ENCODE results near the gene EPB41L4A.

EPB41L4A gene

GRCh38 chr5:112202694-112203093 is 216.4 kb downstream of the EPB41L4A start:
- intact Hi-C loops (cut with DNase I; ENCODE audit: low total_unique reads): no loop called here
- peaks cover 7 to 16% (median 7%) of the 10 kb centered on the region in 3 donors for H3K36me3 ChIP-seq
- H3K9me3 ChIP-seq: no peaks in the 10 kb centered on the region
- TF ChIP-seq, protein P1, sequence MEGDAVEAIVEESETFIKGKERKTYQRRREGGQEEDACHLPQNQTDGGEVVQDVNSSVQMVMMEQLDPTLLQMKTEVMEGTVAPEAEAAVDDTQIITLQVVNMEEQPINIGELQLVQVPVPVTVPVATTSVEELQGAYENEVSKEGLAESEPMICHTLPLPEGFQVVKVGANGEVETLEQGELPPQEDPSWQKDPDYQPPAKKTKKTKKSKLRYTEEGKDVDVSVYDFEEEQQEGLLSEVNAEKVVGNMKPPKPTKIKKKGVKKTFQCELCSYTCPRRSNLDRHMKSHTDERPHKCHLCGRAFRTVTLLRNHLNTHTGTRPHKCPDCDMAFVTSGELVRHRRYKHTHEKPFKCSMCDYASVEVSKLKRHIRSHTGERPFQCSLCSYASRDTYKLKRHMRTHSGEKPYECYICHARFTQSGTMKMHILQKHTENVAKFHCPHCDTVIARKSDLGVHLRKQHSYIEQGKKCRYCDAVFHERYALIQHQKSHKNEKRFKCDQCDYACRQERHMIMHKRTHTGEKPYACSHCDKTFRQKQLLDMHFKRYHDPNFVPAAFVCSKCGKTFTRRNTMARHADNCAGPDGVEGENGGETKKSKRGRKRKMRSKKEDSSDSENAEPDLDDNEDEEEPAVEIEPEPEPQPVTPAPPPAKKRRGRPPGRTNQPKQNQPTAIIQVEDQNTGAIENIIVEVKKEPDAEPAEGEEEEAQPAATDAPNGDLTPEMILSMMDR (IDR thresholded peaks at IDR 0.05): no peak
- no peak for DNase-seq
- no peaks in the 10 kb centered on the region for H3K27me3 ChIP-seq
- no peak overlapping the region for H3K27ac ChIP-seq
- no peak overlapping the region for H3K4me3 ChIP-seq
- no peaks in the 10 kb centered on the region for H3K4me1 ChIP-seq

DNA sequence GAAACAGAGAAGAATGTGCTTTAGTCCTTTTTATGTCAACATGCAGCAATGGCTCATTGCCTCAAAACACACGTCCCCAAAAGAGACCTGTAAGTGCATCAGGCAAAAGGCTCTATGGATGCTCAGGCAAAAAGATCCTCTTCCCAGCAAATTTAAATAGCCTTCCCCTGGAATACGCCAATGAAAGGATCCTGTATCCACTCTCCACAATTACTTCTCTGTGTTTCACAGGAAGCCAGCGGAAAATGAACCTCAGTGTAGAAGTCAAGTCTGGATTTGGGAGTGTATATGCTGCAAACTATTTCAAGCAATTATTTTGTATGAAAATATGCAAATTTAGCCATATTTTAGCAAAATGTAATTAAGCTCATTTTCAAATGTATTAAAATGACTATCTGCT is 217.9 kb downstream of the EPB41L4A start:
- H3K27me3 ChIP-seq: no peaks in the 10 kb centered on the region
- intact Hi-C loops (cut with DNase I; ENCODE audit: low total_unique reads): no loop called here
- H3K9me3 ChIP-seq: no peaks in the 10 kb centered on the region
- peaks cover 7 to 16% (median 7%) of the 10 kb centered on the region in 3 donors for H3K36me3 ChIP-seq
- H3K27ac ChIP-seq: no peak overlapping the region
- H3K4me3 ChIP-seq: no peak overlapping the region
- no peaks in the 10 kb centered on the region for H3K4me1 ChIP-seq
- no peak for DNase-seq
- TF ChIP-seq, protein P1 (IDR thresholded peaks at IDR 0.05): no peak

- intact Hi-C loops (cut with DNase I; ENCODE audit: low total_unique reads): no loop called here
- Histone ChIP-seq H3K4me1 (no peaks in the 10 kb centered on the region), H3K9me3 (no peaks in the 10 kb centered on the region), H3K27me3 (no peaks in the 10 kb centered on the region), H3K27ac (no peak overlapping the region), H3K4me3 (no peak overlapping the region), H3K36me3 (peaks cover 7 to 16% (median 7%) of the 10 kb centered on the region in 3 donors)
- TF ChIP-seq, protein P1 (IDR thresholded peaks at IDR 0.05): no peak
- no peak for DNase-seq
Measured at GRCh38 chr5:112200131-112200530, 218.9 kb downstream of the EPB41L4A start.

DNA sequence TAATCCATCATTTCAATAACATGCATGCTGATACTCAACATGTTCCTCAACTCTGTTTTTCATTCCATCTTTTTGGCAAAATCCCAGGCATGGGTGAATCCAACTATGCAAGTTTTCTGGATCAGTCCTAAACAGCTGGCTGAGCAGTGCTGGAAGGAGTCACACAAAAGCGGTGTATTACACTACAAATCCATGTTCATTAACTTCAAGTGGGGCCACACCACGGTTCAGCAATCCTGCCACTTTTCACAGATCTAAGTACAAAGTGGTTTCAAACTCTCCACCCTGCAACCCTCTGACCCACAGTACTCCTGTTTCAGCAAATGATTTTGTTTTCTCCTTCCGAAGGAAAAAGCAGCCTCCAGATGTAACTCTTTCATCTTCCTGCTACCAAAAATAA is 222.5 kb downstream of the EPB41L4A start:
- no peak for DNase-seq

DNA sequence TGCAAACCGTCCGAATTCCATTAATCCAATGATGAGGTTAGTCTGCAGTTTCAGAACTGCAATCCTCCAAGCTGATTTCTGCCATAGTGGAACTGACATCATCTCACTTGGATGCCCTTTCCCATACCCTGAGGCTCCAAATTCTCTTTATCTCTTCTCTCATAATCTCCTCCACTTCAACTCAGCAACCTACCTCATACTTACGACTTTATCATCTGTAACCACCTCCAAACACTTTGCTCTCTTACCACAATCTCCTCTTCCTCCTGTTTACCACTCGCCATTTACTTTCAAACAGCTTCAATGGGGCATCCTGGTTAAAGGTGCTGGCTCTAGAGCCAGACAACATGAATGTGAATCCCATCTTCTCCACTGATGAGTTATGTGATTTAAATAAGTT is 223.2 kb downstream of the EPB41L4A start:
- no peak for DNase-seq
- no peak overlapping the region for H3K4me3 ChIP-seq
- intact Hi-C loops (cut with DNase I; ENCODE audit: low total_unique reads): no loop called here
- TF ChIP-seq, protein P1 (IDR thresholded peaks at IDR 0.05): no peak
- H3K4me1 ChIP-seq: no peaks in the 10 kb centered on the region
- H3K27me3 ChIP-seq: no peaks in the 10 kb centered on the region
- no peaks in the 10 kb centered on the region for H3K9me3 ChIP-seq
- peaks cover 0 to 9% (median 4%) of the 10 kb centered on the region in 3 donors for H3K36me3 ChIP-seq
- H3K27ac ChIP-seq: no peak overlapping the region

More for the DNA sequence above, 222.5 kb downstream of the EPB41L4A start:
- H3K27ac ChIP-seq: no peak overlapping the region
- intact Hi-C loops (cut with DNase I; ENCODE audit: low total_unique reads): no loop called here
- no peak overlapping the region for H3K4me3 ChIP-seq
- H3K36me3 ChIP-seq: peaks cover 1 to 11% (median 7%) of the 10 kb centered on the region in 3 donors
- H3K9me3 ChIP-seq: no peaks in the 10 kb centered on the region
- H3K4me1 ChIP-seq: no peaks in the 10 kb centered on the region
- TF ChIP-seq, protein P1 (IDR thresholded peaks at IDR 0.05): no peak
- no peaks in the 10 kb centered on the region for H3K27me3 ChIP-seq

- H3K27me3 ChIP-seq: no peaks in the 10 kb centered on the region
- no peak for DNase-seq
- no peak overlapping the region for H3K4me3 ChIP-seq
- TF ChIP-seq, protein P1 (IDR thresholded peaks at IDR 0.05): no peak
- no peak overlapping the region for H3K27ac ChIP-seq
- H3K36me3 ChIP-seq: peaks cover 0 to 8% (median 0%) of the 10 kb centered on the region in 3 donors
- intact Hi-C loops (cut with DNase I; ENCODE audit: low total_unique reads): no loop called here
- H3K4me1 ChIP-seq: no peaks in the 10 kb centered on the region
- no peaks in the 10 kb centered on the region for H3K9me3 ChIP-seq
Measured at GRCh38 chr5:112192866-112193265, 226.2 kb downstream of the EPB41L4A start.
